ENCODE data around the gene MGAT4B. TPM values are rescaled to one million over a fixed set of nuclear protein-coding genes. Genes with fewer than 3 reads are reported as not detected.

The MGAT4B gene
- total RNA-seq, 6 experiments from 2014 or later: 151 to 259 (median 181) TPM

DNA sequence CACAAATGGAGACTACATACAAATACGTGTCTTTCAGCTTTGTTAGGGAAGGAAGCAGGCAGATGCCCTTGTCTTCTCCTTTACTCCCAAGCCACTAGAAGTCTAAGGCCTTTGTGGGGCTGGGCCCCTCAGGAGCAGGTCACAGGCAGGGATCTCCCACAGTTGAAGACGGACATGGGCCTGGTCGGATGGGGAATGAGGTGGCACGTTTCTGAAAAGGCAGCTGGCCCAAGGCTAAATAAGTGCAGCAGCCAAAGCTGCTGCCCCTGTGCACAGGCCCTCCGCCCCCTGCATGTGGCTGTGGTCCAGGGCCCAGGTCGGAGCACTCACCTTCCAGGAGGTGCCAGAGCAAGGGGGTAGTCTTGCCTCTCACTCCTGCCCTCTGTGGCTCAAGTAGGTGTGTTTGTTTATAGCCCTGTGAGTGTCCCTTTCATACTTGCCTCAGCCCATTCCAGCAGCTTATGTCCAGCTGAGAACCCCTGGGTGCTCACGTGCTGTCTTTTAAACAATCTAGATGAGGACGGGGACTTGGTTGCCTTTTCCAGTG lies 15.9 kb upstream of the MGAT4B start:
- no peak for ATAC-seq
- Histone ChIP-seq H3K9me3 (no peaks in the 10 kb centered on the region), H3K4me3 (peak overlapping the region; percentile 97 to 100 (median 100)), H3K4me1 (peaks cover 0 to 75% (median 32%) of the 10 kb centered on the region in 4 donors), H3K27ac (peak overlapping the region; percentile 14 to 100 (median 27)), H3K36me3 (peaks cover 0 to 55% (median 32%) of the 10 kb centered on the region in 4 donors), H3K27me3 (no peaks in the 10 kb centered on the region)
- peak in 1 of 3 donors; percentile 55 for DNase-seq
- intact Hi-C loops (cut with DNase I): no loop called here
- 18% methylated on average over 6 of the region's 8 CpGs for WGBS (ENCODE audit: insufficient coverage, low coverage, low lambda C conversion rate, missing lambda C conversion rate)
- no peak for TF ChIP-seq POLR2A (IDR thresholded peaks at IDR 0.05)
- TF ChIP-seq, protein P1, sequence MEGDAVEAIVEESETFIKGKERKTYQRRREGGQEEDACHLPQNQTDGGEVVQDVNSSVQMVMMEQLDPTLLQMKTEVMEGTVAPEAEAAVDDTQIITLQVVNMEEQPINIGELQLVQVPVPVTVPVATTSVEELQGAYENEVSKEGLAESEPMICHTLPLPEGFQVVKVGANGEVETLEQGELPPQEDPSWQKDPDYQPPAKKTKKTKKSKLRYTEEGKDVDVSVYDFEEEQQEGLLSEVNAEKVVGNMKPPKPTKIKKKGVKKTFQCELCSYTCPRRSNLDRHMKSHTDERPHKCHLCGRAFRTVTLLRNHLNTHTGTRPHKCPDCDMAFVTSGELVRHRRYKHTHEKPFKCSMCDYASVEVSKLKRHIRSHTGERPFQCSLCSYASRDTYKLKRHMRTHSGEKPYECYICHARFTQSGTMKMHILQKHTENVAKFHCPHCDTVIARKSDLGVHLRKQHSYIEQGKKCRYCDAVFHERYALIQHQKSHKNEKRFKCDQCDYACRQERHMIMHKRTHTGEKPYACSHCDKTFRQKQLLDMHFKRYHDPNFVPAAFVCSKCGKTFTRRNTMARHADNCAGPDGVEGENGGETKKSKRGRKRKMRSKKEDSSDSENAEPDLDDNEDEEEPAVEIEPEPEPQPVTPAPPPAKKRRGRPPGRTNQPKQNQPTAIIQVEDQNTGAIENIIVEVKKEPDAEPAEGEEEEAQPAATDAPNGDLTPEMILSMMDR (IDR thresholded peaks at IDR 0.05): no peak

DNA sequence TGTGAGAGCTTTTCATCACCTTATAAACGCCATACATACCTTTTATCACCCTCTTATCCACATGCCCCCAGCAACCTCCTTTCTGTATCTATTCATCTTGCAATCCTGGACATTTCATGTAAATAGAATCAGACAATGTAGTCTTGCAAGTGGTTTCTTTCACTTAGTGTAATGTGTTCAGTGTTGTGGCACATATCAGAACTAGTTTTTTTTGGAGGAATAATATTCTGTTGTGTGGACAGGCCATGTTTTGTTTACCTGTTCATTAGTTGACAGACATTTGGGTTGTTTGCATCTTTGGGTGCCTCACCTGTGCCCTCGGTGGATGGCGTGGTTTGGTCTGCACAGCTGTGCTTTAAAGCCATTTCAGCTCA lies 15.4 kb upstream of the MGAT4B start:
- TF ChIP-seq POLR2A (IDR thresholded peaks at IDR 0.05): no peak
- TF ChIP-seq, protein P1 (IDR thresholded peaks at IDR 0.05): no peak
- DNase-seq (no peak), ATAC-seq (no peak)
- peaks cover 0 to 76% (median 32%) of the 10 kb centered on the region in 4 donors for H3K4me1 ChIP-seq
- intact Hi-C loops (cut with DNase I): no loop called here
- H3K4me3 ChIP-seq: peak overlapping the region; percentile 97 to 100 (median 100)
- no peaks in the 10 kb centered on the region for H3K27me3 ChIP-seq
- H3K36me3 ChIP-seq: peaks cover 0 to 50% (median 28%) of the 10 kb centered on the region in 4 donors
- 17% methylated on average over 3 of the region's 3 CpGs for WGBS (ENCODE audit: insufficient coverage, low coverage, low lambda C conversion rate, missing lambda C conversion rate)
- H3K9me3 ChIP-seq: no peaks in the 10 kb centered on the region
- peak overlapping the region in 2 of 3 donors; percentile 100 for H3K27ac ChIP-seq

DNA sequence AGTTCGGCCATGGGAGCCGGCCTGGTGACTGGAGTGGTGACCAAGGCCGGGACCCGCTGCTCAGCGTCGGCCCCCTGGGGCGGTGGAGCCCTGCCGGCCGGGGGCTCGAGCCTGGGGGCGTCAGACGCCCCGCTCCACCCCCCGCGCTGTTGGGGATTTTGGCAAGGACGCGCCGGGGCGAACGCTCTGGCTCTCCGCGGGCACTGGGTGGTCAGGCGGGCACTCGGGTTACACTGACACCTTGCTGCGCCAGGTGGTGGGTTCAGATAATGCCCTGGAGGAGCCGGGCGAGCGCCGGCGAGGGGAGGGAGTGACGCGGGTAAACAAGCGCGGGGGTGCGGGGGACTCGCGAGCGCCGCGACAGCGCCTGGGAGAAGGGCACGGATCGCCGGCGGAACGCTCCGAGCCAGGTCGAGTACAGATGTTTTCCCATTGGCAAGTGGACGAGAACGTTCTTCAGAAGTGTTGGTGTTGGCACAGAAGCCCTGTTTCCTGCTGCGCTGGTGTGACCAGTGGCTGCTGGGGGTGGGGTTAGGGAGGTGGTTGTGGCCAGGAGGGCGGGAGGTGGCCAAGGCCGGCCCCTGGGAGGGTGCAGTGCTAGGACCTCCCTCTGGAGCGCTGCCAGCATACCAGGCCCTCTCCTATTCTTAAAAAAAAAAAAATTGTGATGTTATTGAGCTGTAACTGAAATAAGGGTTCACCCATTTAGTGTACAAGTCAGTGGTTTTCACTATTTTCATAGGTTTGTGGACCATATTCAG lies 14.8 kb upstream of the MGAT4B start:
- H3K9me3 ChIP-seq: no peaks in the 10 kb centered on the region

DNA sequence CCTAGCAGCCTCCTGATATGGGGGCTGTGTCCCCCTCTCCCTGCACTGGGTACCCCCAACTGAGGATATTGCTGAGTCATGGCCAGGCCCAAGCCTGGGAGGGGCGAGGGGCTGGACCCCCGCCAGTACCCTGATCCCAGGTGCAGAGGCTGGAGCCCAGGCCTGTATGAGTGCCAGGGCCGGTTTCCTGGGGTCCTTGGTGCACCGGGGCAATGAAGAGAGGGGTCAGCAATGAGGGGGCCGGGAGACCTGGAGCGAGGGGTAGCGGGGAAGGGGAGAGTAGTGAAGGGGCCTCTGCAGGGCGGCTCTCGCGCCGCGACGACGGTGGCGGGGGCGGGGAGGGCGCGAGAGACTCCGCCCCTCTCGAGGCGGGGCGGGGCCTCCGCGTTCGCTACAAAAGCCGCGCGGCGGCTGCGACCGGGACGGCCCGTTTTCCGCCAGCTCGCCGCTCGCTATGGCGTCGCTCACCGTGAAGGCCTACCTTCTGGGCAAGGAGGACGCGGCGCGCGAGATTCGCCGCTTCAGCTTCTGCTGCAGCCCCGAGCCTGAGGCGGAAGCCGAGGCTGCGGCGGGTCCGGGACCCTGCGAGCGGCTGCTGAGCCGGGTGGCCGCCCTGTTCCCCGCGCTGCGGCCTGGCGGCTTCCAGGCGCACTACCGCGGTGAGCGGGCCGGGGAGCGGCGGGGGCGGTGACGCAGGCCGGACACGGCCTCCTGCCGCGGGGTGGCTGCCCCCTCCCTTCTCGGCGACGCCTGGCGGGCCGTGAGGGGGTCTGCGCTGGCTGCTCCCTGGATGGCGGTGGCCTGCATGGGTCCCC lies 14.0 kb upstream of the MGAT4B start, which contains the start of gene SQSTM1:
TSS of gene SQSTM1 (plus strand) at position 423 of the 815 bp plus-strand sequence. CDS start at position 455, 32 bp downstream.
- WGBS (ENCODE audit: insufficient coverage, low coverage, low lambda C conversion rate, missing lambda C conversion rate): 0% methylated on average over 7 of the region's 81 CpGs
- Histone ChIP-seq H3K4me1 (peaks cover 0 to 71% (median 25%) of the 10 kb centered on the region in 4 donors), H3K27ac (peak within 1 kb of the TSS; percentile 100), H3K27me3 (no peaks in the 10 kb centered on the region), H3K4me3 (peak within 1 kb of the TSS; percentile 97 to 100 (median 100)), H3K9me3 (no peaks in the 10 kb centered on the region), H3K36me3 (peaks cover 0 to 36% (median 19%) of the 10 kb centered on the region in 4 donors)
- ATAC-seq (peak; percentile 55 to 69 (median 62)), DNase-seq (peak; percentile 91)
- intact Hi-C loops (cut with DNase I): no loop called here
- TF ChIP-seq, protein P1 (IDR thresholded peaks at IDR 0.05): no peak
- TF ChIP-seq POLR2A (IDR thresholded peaks at IDR 0.05): peak; percentile 99

More for the DNA sequence above, 14.8 kb upstream of the MGAT4B start:
- 1% methylated on average over 19 of the region's 54 CpGs for WGBS (ENCODE audit: insufficient coverage, low coverage, low lambda C conversion rate, missing lambda C conversion rate)
- Histone ChIP-seq H3K36me3 (peaks cover 0 to 44% (median 23%) of the 10 kb centered on the region in 4 donors), H3K4me3 (peak overlapping the region; percentile 97 to 100 (median 100)), H3K27ac (peak overlapping the region; percentile 100), H3K27me3 (no peaks in the 10 kb centered on the region), H3K4me1 (peaks cover 0 to 75% (median 29%) of the 10 kb centered on the region in 4 donors)
- peak; percentile 46 to 77 (median 63) for ATAC-seq
- TF ChIP-seq, protein P1 (IDR thresholded peaks at IDR 0.05): peak in 1 of 4 donors; percentile 7
- TF ChIP-seq POLR2A (IDR thresholded peaks at IDR 0.05): peak; percentile 81
- intact Hi-C loops (cut with DNase I): no loop called here
- peak; percentile 97 to 99 (median 98) for DNase-seq
